GM19372 (cell line): Measurements from ENCODE around the gene AKAP1.

Experiments used
- ATAC-seq: cut with Tn5 transposase; IDR thresholded peaks from one replicate; pipeline ENCODE4 v1.9.1; 2021; ENCODE audit warnings: mild to moderate bottlenecking, low read depth, moderate library complexity; ENCODE audit not compliant: unreplicated experiment

AKAP1 gene

DNA sequence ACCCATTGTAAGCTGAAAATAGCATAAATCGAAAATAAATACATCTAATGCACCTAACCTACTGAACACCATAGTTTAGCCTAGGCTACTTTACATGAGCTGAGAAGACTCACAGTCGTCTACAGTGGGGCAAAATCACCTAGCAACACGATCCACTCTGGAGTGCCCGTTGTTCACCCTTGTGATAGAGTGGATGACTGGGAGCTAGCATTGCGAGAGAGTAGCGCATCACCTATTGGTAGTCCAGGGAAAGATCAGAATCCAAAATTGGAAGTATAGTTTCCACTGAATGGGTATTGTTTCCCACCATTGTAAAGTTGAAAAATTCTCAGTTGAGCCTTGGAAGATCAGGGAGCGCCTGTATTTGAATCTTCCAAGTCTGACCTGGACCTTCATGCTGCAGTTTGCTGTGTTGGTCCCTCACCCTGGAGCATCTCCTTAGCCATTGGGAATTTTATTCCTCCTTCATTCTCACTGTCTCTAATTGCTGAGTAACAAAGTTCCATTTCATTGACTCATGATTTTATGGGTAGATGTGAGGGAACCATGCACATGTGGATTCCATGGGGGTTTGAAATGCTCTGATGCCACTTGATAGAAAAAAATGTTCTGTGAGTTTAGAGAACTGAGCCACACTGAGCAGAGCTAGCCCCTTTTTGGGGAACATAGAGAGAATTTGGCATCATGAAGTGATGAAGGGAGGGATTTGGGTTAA lies 19.6 kb downstream of the AKAP1 start:
- ATAC-seq, result no peak

DNA sequence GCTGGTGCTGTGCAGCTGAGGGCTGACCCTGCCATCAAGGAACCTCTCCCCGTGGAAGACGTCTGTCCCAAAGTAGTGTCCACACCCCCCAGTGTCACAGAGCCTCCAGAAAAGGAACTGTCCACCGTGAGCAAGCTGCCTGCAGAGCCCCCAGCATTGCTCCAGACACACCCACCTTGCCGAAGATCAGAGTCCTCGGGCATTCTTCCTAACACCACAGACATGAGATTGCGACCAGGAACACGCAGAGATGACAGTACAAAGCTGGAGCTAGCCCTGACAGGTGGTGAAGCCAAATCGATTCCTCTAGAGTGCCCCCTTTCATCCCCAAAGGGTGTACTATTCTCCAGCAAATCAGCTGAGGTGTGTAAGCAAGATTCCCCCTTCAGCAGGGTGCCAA lies 20.5 kb downstream of the AKAP1 start:
- ATAC-seq, result no peak

DNA sequence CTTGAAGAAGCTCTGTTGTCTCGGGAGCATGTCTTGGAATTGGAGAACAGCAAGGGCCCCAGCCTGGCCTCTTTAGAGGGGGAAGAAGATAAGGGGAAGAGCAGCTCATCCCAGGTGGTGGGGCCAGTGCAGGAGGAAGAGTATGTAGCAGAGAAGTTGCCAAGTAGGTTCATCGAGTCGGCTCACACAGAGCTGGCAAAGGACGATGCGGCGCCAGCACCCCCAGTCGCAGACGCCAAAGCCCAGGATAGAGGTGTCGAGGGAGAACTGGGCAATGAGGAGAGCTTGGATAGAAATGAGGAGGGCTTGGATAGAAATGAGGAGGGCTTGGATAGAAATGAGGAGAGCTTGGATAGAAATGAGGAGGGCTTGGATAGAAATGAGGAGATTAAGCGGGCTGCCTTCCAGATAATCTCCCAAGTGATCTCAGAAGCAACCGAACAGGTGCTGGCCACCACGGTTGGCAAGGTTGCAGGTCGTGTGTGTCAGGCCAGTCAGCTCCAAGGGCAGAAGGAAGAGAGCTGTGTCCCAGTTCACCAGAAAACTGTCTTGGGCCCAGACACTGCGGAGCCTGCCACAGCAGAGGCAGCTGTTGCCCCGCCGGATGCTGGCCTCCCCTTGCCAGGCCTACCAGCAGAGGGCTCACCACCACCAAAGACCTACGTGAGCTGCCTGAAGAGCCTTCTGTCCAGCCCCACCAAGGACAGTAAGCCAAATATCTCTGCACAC lies 21.2 kb downstream of the AKAP1 start:
- no peak for ATAC-seq

DNA sequence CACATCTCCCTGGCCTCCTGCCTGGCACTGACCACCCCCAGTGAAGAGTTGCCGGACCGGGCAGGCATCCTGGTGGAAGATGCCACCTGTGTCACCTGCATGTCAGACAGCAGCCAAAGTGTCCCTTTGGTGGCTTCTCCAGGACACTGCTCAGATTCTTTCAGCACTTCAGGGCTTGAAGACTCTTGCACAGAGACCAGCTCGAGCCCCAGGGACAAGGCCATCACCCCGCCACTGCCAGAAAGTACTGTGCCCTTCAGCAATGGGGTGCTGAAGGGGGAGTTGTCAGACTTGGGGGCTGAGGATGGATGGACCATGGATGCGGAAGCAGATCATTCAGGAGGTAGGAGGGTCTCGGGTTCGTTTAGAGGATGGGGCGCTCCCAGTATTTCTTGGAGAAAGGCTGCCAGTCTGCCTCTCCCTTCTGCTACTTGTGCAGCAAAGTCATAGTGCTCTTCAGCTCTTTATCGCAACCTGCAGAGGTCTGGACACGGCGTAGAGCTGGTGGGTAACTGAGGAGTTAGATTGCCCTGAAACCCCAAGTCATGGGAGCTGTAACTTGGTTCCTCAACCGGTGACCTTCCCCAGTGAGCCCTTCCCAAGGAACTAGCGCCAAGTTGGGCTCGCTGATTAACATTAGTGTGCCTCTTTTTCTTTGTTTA lies 21.9 kb downstream of the AKAP1 start:
- ATAC-seq, result no peak

DNA sequence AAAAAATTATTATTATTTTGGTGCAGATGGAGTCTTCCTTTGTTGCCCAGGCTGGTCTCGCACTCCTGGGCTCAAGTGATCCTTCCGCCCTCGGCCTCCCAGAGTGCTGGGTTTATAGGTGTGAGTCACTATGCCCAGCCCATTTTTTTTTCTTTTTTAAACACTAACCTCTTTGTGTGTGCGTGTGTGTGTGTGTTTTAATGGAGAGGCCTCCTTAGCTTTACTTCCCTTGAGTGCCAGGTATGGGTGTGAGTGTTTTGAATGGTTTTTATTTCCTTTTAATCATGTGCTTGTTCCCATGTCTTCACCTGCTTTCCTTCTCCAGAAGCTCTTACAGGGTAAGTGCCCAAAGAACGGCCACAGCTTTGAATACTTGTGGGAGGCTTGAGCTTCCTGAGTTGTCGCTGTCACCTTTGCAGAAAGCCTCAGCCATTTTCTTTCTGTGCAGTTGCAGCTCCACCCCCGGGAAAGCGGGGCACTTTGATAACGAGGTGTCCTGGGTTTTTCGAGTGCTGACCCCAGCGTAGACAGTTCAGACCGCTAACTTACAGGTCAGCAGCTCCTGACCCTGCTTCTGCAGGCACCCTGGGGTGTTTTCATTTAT lies 22.6 kb downstream of the AKAP1 start:
- ATAC-seq, result no peak

DNA sequence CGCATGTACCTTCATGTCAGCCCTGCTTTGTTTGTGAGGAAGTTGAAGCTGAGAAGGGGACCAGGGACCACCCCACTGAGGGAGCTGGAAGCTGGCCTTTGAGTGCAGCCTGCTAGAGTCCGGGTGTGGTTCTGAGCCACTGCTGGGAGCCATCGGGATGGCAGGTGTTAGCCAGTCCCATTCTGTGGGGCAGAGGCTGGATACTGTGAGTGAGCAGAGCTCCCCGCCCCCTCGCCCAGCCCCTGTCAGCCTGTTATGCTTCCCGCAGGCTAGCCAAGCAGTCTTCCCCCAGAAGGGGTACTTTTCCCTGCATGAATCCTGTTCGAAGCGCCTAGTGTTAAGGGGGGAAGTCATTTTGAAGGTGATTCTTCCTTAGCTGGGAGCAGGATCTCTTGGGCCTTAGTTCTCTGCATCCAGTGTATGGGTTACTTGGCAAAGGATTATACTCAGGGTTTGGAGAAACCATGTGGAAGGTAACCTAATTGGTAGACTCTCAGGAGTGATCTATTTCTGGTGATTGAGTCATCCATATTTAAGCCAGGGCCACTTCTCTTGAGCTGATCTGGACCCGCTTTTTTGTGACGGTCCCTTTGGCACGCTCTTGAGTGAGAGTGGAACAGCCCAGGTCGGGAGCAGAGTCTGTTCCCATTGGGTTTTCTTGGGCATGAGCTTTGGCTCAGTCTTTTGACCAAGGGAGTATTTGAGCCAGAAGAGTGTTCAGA lies 23.8 kb downstream of the AKAP1 start:
- ATAC-seq, result no peak

DNA sequence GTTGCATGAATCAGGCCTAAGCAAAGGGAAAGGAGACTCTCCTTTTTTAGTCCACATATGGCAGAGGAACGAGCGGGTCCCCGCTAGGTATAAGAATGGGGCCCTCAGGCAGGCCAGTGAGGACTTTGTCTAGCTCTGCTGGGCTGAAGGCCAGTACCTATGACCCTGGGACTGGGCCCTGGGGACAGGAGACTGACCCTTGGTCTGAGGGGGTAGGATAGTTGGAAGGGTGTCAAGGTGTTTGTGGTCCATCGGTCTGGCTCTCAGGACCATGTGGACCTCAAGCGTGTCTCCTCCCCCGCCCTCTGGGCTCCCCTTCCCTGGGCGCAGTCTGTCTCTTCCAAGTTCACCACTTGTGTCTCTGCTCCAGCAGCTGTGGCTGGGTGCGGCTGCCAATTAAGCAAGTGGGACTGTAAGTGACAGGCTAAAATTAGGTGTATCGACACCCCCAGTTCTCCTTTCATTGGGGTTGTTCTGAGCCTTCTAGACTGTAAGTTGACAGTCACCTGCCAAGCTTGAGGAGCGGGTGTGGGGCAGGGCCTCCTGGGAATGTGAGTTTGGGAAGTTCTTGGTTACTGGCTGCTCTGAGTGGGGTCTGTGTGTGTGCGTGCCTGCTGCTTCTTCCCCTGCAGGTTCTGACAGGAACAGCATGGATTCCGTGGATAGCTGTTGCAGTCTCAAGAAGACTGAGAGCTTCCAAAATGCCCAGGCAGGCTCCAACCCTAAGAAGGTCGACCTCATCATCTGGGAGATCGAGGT lies 24.5 kb downstream of the AKAP1 start:
- ATAC-seq, result no peak

DNA sequence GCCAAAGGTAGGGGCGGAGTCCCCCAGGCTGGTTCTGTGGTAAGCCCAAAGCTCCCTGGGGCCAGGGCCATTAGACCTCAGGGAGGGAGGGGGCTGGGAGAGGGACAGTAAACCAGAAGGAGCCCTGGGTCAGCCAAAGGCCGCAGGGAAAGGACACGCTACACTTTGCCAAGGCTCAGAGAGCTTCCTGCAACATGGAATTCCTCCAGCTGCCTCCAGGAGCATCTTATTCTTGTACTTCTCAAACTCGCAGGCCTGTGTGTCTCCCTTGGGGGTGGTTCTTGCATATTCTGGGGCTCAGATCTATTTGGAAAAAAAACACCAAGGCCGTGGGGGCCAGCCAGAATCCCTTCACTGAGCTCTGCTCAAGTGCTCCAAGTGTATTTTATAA lies 25.1 kb downstream of the AKAP1 start:
- no peak for ATAC-seq

DNA sequence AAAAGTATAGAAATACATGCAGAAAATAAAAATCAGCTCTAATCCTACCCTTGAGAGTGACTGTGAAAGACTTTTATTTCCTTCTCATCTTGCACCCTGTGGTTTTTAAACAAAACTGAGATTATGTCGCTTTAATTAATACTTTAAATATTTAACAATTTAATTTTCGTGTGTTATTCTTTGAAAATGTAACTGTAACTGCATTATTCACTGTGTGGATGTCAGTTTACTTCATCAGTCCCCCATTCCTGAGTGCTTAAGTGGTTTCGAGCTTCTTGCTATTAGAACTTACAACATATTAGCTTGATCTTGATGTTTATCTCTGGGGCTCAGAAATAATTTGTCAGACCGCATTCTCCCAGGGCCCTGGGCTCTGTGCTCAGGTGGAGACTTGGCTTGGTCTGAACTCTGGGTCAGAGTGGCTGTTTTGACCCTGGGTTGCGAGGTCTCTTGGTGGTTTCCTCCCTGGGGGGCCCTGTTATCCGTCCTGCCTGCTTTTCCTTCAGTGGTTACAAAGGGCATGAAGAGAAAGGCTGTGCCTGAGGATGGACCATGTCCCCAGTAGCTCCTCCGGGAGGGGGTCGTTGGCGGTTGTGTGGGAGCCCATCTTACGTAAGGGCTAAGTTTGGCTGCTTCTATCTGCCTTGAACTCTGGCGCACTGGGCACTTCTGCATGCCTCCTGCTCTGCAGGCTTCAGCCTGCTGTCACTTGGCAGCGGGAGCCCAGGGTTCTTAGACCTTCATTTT lies 25.7 kb downstream of the AKAP1 start:
- ATAC-seq, result no peak

DNA sequence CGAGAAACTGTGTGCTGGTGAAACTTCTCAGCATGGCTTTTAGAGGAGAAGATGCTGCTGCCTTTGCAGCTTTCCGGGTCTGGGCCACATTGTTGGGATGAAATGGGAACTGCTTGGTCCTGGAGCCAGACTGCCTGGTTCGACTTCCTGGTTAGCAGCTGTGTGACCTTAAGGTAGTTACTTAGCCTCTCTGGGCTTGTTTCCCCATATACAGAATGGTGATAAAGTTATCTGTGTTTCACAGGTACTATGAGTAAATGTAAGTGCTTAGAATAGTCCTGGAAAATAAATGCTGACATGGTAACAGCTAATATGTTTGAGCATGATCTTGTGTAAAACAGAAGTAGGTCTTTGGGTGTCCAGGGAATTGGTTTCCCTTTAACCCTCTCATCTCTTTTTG lies 26.3 kb downstream of the AKAP1 start:
- no peak for ATAC-seq

DNA sequence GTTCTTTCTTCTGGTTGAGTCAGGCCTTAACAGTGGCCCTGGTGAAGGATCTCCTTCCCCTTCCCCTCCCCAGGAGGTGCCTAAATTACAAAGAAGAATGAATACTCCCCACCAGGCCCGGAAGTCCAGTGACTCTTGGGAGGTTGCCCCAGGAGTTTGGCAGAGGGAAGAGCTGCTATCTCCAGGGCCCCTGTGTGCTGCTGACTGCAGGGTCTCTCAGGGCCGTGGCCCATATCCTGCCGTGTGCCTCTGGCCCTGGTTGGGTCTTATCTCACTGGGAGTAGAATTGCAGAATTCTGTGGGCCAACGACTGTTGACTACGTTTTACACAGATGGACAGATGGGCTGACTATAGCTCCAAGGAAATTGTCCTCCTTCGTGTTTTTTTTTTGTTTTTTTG lies 28.0 kb downstream of the AKAP1 start:
- ATAC-seq, result no peak

DNA sequence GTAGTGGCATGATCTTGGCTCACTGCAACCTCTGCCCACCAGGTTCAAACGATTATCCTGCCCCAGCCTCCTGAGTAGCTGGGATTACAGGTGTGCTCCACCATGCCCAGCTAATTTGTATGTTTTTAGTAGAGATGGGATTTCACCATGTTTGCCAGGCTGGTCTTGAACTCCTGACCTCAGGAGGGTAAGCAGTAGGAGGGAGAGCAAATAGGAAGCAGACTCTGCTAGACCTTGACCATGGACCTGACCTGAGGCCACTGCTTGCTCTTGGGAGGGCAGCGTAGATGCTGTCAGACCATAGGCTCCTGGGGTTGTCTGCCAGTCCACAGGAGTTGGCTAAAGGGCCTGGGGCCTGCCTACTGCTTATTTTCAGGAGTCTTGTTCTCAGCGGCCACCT lies 28.6 kb downstream of the AKAP1 start:
- no peak for ATAC-seq

DNA sequence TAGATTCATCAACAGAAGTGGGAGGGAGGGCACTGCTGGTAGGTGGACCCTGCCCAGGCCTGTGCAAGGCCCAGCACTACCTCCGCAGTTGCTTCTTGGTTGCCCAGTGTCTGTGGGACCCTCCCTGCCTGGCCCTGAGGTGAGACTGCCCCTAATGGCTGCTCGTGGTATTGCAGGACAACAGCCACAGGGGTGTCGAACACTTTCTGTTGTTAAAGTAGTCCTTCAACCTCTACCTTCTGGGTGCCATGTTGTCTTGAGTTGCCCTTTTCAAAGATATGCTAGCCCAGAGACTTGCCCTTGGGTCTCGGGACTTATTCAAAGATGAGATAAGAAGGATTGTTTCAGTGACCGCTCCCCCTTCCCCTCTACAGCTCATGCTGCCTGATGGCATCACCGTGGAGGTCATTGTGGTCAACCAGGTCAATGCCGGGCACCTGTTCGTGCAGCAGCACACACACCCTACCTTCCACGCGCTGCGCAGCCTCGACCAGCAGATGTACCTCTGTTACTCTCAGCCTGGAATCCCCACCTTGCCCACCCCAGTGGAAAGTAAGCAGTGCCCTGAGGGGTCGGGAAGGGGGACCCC lies 29.1 kb downstream of the AKAP1 start:
- no peak for ATAC-seq

DNA sequence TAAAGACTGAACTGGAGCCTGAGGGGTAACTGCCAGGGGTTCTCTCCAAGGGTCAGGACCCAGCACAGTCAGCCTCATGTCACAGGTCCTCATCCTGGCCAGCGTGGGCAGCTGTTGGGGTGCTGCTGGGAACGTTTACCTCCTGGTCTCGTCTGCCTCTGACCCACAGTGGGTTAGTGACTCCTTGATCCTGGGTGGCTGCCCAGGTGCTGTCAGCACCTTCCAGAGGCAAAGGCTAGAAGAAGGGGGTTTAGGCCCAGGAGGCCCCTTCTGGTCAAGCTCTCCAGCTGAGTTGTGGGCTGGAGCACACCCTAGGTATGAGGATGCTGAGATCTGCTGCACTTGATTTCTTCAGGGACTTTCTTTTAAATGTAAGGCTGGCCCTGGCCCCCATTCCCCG lies 30.3 kb downstream of the AKAP1 start:
- no peak for ATAC-seq

DNA sequence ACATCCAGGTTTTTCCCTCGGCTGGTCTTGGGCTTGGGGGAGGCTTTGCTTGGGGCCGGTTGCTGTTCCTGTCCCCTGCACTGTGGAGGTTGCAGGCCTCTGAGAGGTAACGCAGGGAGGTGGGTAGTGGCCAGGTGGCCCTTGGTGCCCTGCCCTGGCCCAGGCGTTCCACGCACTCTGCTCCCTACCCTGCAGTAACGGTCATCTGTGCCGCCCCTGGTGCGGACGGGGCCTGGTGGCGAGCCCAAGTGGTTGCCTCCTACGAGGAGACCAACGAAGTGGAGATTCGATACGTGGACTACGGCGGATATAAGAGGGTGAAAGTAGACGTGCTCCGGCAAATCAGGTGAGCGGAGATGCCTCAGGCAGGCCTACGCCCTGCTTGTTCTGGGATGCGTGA lies 30.9 kb downstream of the AKAP1 start:
- ATAC-seq, result no peak

DNA sequence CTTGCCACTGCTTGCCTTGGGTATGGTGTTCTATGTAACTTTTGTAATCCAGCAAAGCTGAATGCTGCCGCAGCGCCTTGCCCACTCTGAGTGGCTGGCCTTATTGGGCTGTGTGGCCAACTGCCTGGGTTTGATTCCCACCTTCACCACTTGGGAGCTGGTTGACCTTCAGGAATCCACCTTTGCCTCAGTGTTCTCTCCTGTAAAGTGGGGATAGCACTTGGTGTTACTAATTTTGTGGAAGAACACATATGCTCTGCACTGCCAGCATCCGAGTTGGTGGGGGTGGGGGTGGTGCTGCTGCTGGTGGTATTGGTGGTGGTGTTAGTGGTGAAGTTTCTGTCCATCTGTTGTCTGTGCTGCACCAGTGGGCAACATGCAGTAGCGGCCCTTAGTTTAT lies 32.8 kb downstream of the AKAP1 start:
- no peak for ATAC-seq

DNA sequence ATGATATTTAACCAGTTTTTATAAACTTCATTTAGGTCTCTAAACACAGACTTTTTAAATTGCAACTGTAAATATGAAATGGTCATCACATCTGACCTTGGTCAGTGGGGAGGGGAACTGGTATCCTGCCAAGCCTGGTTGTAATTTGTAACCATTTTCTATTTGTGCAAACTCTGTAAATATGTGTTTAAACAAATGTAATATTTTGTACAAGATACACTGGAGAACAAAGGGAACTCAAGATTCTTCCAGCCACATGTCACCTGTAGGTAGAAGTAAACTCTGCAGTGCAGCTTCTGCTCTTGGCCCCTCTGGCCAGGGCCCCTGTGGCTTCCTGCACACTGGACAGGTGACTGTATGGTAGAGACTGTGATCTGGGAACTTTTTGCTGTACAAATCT lies 35.8 kb downstream of the AKAP1 start:
- no peak for ATAC-seq

DNA sequence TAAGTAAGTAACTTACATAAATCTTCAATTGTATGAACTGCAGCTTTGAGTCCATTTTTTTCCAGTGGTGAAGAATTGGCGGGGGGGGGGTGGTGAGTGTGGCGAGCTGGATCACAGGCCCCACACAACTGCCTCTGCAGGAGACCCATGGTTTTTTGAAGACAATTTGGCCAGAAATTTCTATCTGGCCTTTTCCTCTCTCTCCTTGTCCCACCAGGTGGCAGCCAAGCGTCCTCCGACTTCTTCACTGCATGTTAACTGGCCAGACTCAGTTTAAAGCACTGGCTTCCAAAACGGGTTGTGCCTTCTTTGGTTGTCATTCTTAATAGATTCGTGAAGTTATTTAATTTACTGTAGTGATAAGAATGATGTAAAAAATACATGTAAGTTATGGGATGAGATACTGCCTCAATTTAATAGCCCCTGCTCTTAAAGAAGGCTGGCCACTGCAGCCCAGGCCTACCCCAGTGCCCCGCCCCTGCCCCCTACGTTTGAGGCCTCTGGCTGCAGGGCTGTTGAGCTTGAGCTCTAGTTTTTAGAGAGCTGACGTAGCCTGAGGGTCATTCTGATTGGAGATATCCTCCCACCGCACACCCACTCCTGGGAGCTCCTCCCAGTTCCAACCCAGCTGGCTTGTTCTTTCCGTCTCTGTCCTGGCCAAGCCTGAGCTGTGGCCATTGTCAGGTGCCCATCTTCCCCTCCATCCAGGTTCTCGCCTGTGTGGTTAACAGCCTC lies 36.4 kb downstream of the AKAP1 start:
- no peak for ATAC-seq
